Osteocyte (in vitro differentiated cells): ENCODE results near the gene GCLC. TPM values are rescaled to one million over a fixed set of nuclear protein-coding genes. Genes with fewer than 3 reads are reported as not detected.
"Not testable (repeated sequence)": the region's sequence is repeated elsewhere in the genome, so short reads cannot be mapped to it uniquely, and the experiment has no call there.

ENCODE experiments used
- DNase-seq: peaks from one replicate; pipeline ENCODE4 v3.0.0; 2021; ENCODE audit warnings: mixed read lengths; ENCODE audit not compliant: unreplicated experiment; ENCODE audit errors: extremely low spot score
- H3K27ac Mint-ChIP-seq: one replicate; pipeline ENCODE4 v1.8.0; 2021; ENCODE audit warnings: mild to moderate bottlenecking, mixed read lengths; ENCODE audit not compliant: unreplicated experiment
- H3K27me3 Mint-ChIP-seq: one replicate; pipeline ENCODE4 v1.8.0; 2021; ENCODE audit warnings: mixed read lengths; ENCODE audit not compliant: unreplicated experiment
- H3K36me3 Mint-ChIP-seq: one replicate; pipeline ENCODE4 v1.8.0; 2021; ENCODE audit warnings: mixed read lengths; ENCODE audit not compliant: unreplicated experiment
- H3K4me1 Mint-ChIP-seq: one replicate; pipeline ENCODE4 v1.8.0; 2021; ENCODE audit warnings: mixed read lengths; ENCODE audit not compliant: unreplicated experiment
- H3K4me3 Mint-ChIP-seq: one replicate; pipeline ENCODE4 v1.8.0; 2021; ENCODE audit warnings: mild to moderate bottlenecking, moderate library complexity, mixed read lengths; ENCODE audit not compliant: unreplicated experiment
- H3K9me3 Mint-ChIP-seq: one replicate; pipeline ENCODE4 v1.8.0; 2021; ENCODE audit warnings: mixed read lengths; ENCODE audit not compliant: unreplicated experiment
- total RNA-seq: library from RNA; stranded (reverse); gene quantifications from 2 replicates; pipeline ENCODE4 v1.2.1, GENCODE V29; 2021
- TF ChIP-seq, protein P1 (sequence below): fragments of 200-600 bp; sonication (generic); IDR thresholded peaks from 2 replicates; pipeline ENCODE4 v1.5.0; 2021; ENCODE audit warnings: antibody characterized with exemption, mild to moderate bottlenecking, moderate library complexity

Gene GCLC
- total RNA-seq, 1 donor from 2014 or later, result 43.7 TPM

DNA sequence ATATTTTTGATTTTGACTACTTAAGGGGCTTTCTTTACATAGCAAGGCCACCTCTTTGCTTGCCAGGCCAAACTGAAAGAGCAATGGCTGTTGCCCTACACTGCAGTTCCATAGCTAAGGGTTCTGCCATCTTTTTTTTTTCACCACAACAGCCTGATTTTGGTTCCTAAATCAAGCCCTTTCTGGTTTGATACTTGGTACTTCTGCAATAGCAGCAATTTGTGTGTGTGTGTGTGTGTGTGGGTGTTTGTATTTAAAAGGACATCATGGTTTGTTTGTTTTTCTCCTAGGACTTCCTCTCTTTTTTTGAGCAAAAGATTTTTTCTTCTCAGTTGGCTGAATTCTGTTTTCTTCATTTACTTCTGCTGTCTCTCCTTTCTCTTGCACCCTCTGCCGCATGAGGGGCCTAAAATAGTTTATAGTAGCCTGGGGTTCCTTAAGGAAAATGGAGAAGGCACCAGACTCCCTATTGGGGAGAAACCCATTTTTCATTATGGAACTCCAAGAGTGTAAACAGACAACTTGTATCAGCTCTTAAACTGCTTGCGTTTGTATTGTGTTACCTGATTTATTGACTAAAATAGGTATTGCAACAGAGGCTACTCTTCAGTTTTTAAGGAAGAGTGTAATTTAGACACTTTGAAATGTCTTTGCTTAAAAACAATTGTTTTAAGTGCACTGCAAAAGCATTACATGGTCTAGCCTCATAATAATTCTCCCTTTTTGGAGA, 12.2 kb upstream of the GCLC start:
- DNase-seq, result no peak
- Mint-ChIP-seq H3K9me3 (peaks cover 9% of the 10 kb centered on the region), H3K4me3 (no peak overlapping the region), H3K36me3 (no peaks in the 10 kb centered on the region), H3K27ac (no peak overlapping the region), H3K4me1 (peaks cover 2% of the 10 kb centered on the region), H3K27me3 (peaks cover 10% of the 10 kb centered on the region)
- TF ChIP-seq, protein P1, sequence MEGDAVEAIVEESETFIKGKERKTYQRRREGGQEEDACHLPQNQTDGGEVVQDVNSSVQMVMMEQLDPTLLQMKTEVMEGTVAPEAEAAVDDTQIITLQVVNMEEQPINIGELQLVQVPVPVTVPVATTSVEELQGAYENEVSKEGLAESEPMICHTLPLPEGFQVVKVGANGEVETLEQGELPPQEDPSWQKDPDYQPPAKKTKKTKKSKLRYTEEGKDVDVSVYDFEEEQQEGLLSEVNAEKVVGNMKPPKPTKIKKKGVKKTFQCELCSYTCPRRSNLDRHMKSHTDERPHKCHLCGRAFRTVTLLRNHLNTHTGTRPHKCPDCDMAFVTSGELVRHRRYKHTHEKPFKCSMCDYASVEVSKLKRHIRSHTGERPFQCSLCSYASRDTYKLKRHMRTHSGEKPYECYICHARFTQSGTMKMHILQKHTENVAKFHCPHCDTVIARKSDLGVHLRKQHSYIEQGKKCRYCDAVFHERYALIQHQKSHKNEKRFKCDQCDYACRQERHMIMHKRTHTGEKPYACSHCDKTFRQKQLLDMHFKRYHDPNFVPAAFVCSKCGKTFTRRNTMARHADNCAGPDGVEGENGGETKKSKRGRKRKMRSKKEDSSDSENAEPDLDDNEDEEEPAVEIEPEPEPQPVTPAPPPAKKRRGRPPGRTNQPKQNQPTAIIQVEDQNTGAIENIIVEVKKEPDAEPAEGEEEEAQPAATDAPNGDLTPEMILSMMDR, result no peak

DNA sequence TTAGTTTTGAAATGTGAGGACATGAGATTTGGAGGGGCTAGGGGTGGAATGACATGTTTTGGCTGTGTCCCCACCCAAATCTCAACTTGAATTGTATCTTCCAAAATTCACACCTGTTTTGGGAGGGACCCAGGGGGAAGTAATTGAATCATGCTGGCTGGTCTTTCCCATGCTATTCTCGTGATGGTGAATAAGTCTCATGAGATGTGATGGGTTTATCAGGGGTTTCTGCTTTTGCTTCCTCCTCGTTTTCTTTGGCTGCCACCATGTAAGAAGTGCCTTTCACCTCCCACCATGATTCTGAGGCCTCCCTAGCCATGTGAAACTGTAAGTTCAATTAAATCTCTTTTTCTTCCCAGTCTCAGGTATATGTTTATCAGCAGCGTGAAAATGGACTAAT, 8.7 kb upstream of the GCLC start:
- DNase-seq, H3K36me3 Mint-ChIP-seq, H3K4me3 Mint-ChIP-seq, H3K27ac Mint-ChIP-seq, H3K4me1 Mint-ChIP-seq, H3K27me3 Mint-ChIP-seq, H3K9me3 Mint-ChIP-seq: not testable (repeated sequence)

- not testable (repeated sequence) for DNase-seq, H3K27ac Mint-ChIP-seq, H3K4me3 Mint-ChIP-seq, H3K27me3 Mint-ChIP-seq, H3K9me3 Mint-ChIP-seq, H3K36me3 Mint-ChIP-seq
- H3K4me1 Mint-ChIP-seq, result peaks cover 16% of the 10 kb centered on the region
Observed at GRCh38 chr6:53551681-53552080, 6.8 kb upstream of the GCLC start.

- H3K4me1 Mint-ChIP-seq, result peaks cover 31% of the 10 kb centered on the region
Observed at GRCh38 chr6:53547811-53548496, 3.1 kb upstream of the GCLC start.

GRCh38 chr6:53547166-53547810, 2.4 kb upstream of the GCLC start:
- peak overlapping the region; percentile 87 for H3K4me3 Mint-ChIP-seq

More at GRCh38 chr6:53547811-53548496, 3.1 kb upstream of the GCLC start:
- Mint-ChIP-seq H3K27ac (peak overlapping the region; percentile 95), H3K36me3 (no peaks in the 10 kb centered on the region), H3K9me3 (no peaks in the 10 kb centered on the region), H3K27me3 (no peaks in the 10 kb centered on the region), H3K4me3 (peak overlapping the region; percentile 87)
- TF ChIP-seq, protein P1, result no peak
- DNase-seq, result peak; percentile 98

More at GRCh38 chr6:53547166-53547810, 2.4 kb upstream of the GCLC start:
- peak overlapping the region; percentile 95 for H3K27ac Mint-ChIP-seq
- TF ChIP-seq, protein P1, result no peak
- H3K36me3 Mint-ChIP-seq, result no peaks in the 10 kb centered on the region
- H3K4me1 Mint-ChIP-seq, result peaks cover 35% of the 10 kb centered on the region
- no peaks in the 10 kb centered on the region for H3K9me3 Mint-ChIP-seq
- no peaks in the 10 kb centered on the region for H3K27me3 Mint-ChIP-seq
- no peak for DNase-seq
